H9 (cell line): Measurements from ENCODE around the gene VPS29. TPM values are rescaled to one million over a fixed set of nuclear protein-coding genes. Genes with fewer than 3 reads are reported as not detected.

Experiments
- DNase-seq: peaks from one replicate; pipeline ENCODE4 v3.0.0-alpha.2; 2017
- H2AFZ ChIP-seq: one replicate; pipeline ENCODE4 v1.6.1; 2013; ENCODE audit warnings: mild to moderate bottlenecking, low read length, control low read depth, moderate library complexity
- H2AK5ac ChIP-seq: 2 replicates; pipeline ENCODE4 v1.6.1; 2013; ENCODE audit warnings: low read length, control low read depth, mixed read lengths; ENCODE audit not compliant: insufficient read length
- H2BK120ac ChIP-seq: one replicate; pipeline ENCODE4 v1.6.1; 2013; ENCODE audit warnings: low read depth, mild to moderate bottlenecking, low read length, control low read depth, inconsistent platforms; ENCODE audit not compliant: poor library complexity, severe bottlenecking
- H2BK12ac ChIP-seq: 2 replicates; pipeline ENCODE4 v1.6.1; 2013; ENCODE audit warnings: low read length, control low read depth, mixed read lengths, low read depth; ENCODE audit not compliant: insufficient read length
- H2BK15ac ChIP-seq: 2 replicates; pipeline ENCODE4 v1.6.1; 2013; ENCODE audit warnings: low read depth, low read length, control low read depth
- H2BK20ac ChIP-seq: one replicate; pipeline ENCODE4 v1.6.1; 2013; ENCODE audit warnings: low read depth, mild to moderate bottlenecking, low read length, control low read depth, inconsistent platforms; ENCODE audit not compliant: poor library complexity, severe bottlenecking
- H2BK5ac ChIP-seq: 2 replicates; pipeline ENCODE4 v1.6.1; 2013; ENCODE audit warnings: low read length, control low read depth, mixed read lengths; ENCODE audit not compliant: insufficient read length
- H3K14ac ChIP-seq: 2 replicates; pipeline ENCODE4 v1.6.1; 2013; ENCODE audit warnings: low read length, control low read depth; ENCODE audit not compliant: insufficient read depth
- H3K18ac ChIP-seq: 2 replicates; pipeline ENCODE4 v1.6.1; 2013; ENCODE audit warnings: low read depth, mild to moderate bottlenecking, mixed read lengths, low read length, control low read depth; ENCODE audit not compliant: insufficient read length
- H3K23ac ChIP-seq: 2 replicates; pipeline ENCODE4 v1.6.1; 2013; ENCODE audit warnings: low read length, control low read depth, mixed read lengths, low read depth; ENCODE audit not compliant: insufficient read length
- H3K23me2 ChIP-seq: 2 replicates; pipeline ENCODE4 v1.6.1; 2013; ENCODE audit warnings: low read depth, mild to moderate bottlenecking, mixed read lengths, low read length, control low read depth; ENCODE audit not compliant: insufficient read length, poor library complexity, severe bottlenecking
- H3K27ac ChIP-seq: 2 replicates; pipeline ENCODE4 v1.5.1; 2013; ENCODE audit warnings: low read length, control low read depth, mixed read lengths, low read depth; ENCODE audit not compliant: insufficient read length
- H3K27me3 ChIP-seq: 2 replicates; pipeline ENCODE4 v1.6.1; 2013; ENCODE audit warnings: low read length, control low read depth, inconsistent platforms; ENCODE audit not compliant: insufficient read depth
- H3K4ac ChIP-seq: 2 replicates; pipeline ENCODE4 v1.6.1; 2013; ENCODE audit warnings: low read depth, mild to moderate bottlenecking, control low read depth, inconsistent platforms, low read length, moderate library complexity
- H3K4me1 ChIP-seq: 2 replicates; pipeline ENCODE4 v1.6.1; 2013; ENCODE audit warnings: low read length, control low read depth, inconsistent platforms; ENCODE audit not compliant: insufficient read depth
- H3K4me2 ChIP-seq: 2 replicates; pipeline ENCODE4 v1.6.1; 2013; ENCODE audit warnings: low read length, control low read depth, mixed read lengths; ENCODE audit not compliant: insufficient read length, insufficient read depth
- H3K56ac ChIP-seq: 2 replicates; pipeline ENCODE4 v1.6.1; 2013; ENCODE audit warnings: low read depth, mild to moderate bottlenecking, mixed read lengths, low read length, control low read depth; ENCODE audit not compliant: insufficient read length
- H3K79me1 ChIP-seq: 2 replicates; pipeline ENCODE4 v1.6.1; 2013; ENCODE audit warnings: low read depth, mild to moderate bottlenecking, moderate library complexity, low read length, control low read depth, inconsistent platforms; ENCODE audit not compliant: insufficient read depth, poor library complexity, severe bottlenecking
- H3K79me2 ChIP-seq: 2 replicates; pipeline ENCODE4 v1.6.1; 2013; ENCODE audit warnings: low read length, control low read depth, inconsistent platforms; ENCODE audit not compliant: insufficient read depth
- H3K9ac ChIP-seq: 2 replicates; pipeline ENCODE4 v1.6.1; 2013; ENCODE audit warnings: low read length, control low read depth, mixed read lengths; ENCODE audit not compliant: insufficient read length; ENCODE audit errors: extremely low read depth
- H3K9me3 ChIP-seq: one replicate; pipeline ENCODE4 v1.6.1; 2013; ENCODE audit warnings: low read depth, low read length, inconsistent platforms; ENCODE audit not compliant: control insufficient read depth
- H3T11ph ChIP-seq: one replicate; pipeline ENCODE4 v1.6.1; 2013; ENCODE audit warnings: mild to moderate bottlenecking, low read length, control low read depth, inconsistent platforms
- H4K20me1 ChIP-seq: one replicate; pipeline ENCODE4 v1.6.1; 2013; ENCODE audit not compliant: control insufficient read depth, insufficient read length, insufficient read depth
- H4K5ac ChIP-seq: 2 replicates; pipeline ENCODE4 v1.6.1; 2013; ENCODE audit warnings: low read depth, mild to moderate bottlenecking, mixed read lengths, low read length, control low read depth; ENCODE audit not compliant: insufficient read length
- H4K8ac ChIP-seq: replicated peaks from 2 replicates; pipeline ENCODE4 v1.6.1; 2013; ENCODE audit warnings: low read length, control low read depth, mixed read lengths, low read depth; ENCODE audit not compliant: insufficient read length
- H4K91ac ChIP-seq: 2 replicates; pipeline ENCODE4 v1.6.1; 2013; ENCODE audit warnings: low read depth, mild to moderate bottlenecking, moderate library complexity, mixed read lengths, low read length, control low read depth; ENCODE audit not compliant: insufficient read length
- H3K27ac Mint-ChIP-seq, 3 experiments: 2 replicates in 2 of 3; 3 replicates in 1 of 3; pipeline ENCODE4 v1.8.0; 2020 to 2021; ENCODE audit warnings: mixed read lengths in 3 of 3, mild to moderate bottlenecking in 1 of 3, moderate library complexity in 1 of 3
- H3K27me3 Mint-ChIP-seq: 2 replicates; pipeline ENCODE4 v1.8.0; 2021; ENCODE audit warnings: low read depth, mild to moderate bottlenecking, moderate library complexity, mixed read lengths
- H3K36me3 Mint-ChIP-seq, 3 experiments: 2 replicates in 2 of 3; 3 replicates in 1 of 3; pipeline ENCODE4 v1.8.0; 2020 to 2021; ENCODE audit warnings: low read depth in 3 of 3, mixed read lengths in 3 of 3; ENCODE audit not compliant: insufficient read depth in 1 of 3
- H3K4me1 Mint-ChIP-seq, 2 experiments: 2 replicates each; pipeline ENCODE4 v1.8.0; 2020; ENCODE audit warnings: mixed read lengths in 2 of 2
- H3K4me3 Mint-ChIP-seq, 2 experiments: 2 replicates in 1 of 2; 3 replicates in 1 of 2; pipeline ENCODE4 v1.8.0; 2020 to 2021; ENCODE audit warnings: mild to moderate bottlenecking in 2 of 2, mixed read lengths in 2 of 2, moderate library complexity in 1 of 2
- H3K9me3 Mint-ChIP-seq, 2 experiments: 2 replicates in 1 of 2; 3 replicates in 1 of 2; pipeline ENCODE4 v1.8.0; 2020; ENCODE audit warnings: mild to moderate bottlenecking in 2 of 2, mixed read lengths in 2 of 2, moderate library complexity in 1 of 2
- WGBS: extraction: QIAGEN DNeasy Blood & Tissue Kit; methylation state at CpG from one replicate; pipeline ENCODE4 v1.1.7; 2013; ENCODE audit warnings: missing lambda C conversion rate, low lambda C conversion rate, mixed read lengths; ENCODE audit not compliant: insufficient read length; ENCODE audit errors: extremely low coverage; 5-methylcytosine and 5-hydroxymethylcytosine counted together
- total RNA-seq: library from RNA; stranded (reverse); gene quantifications from 2 replicates; pipeline ENCODE4 v1.2.1, GENCODE V29; 2021
- TF ChIP-seq, protein P1 (sequence below): fragments of 200-600 bp; sonication (generic); conservative IDR thresholded peaks from 3 replicates; pipeline ENCODE4 v1.8.0; 2021; ENCODE audit warnings: antibody characterized with exemption, mild to moderate bottlenecking

Gene VPS29
- total RNA-seq, 1 experiment from 2014 or later, result 81.5 TPM

DNA sequence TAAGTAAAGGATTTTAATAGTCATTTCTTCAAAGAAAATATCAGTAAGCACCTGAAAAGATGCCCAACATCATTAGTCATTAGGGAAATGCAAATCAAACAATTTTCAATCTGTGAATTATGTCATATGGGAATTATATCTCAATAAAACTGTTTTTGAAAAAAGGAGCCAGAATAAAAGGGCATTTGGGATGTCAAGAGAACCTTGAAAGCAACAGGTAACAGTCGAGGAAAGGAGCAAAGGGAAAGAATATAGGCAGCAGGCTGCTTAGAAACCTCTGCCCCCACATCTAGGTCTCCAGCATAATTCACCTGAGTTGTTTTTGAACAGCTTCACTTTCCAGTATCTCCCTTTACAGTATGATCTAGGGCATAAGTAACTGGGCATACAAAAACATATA is 12.5 kb upstream of the VPS29 start:
- no peak overlapping the region for H3K4ac ChIP-seq
- Mint-ChIP-seq H3K9me3 (no peaks in the 10 kb centered on the region), H3K36me3 (no peaks in the 10 kb centered on the region), H3K27me3 (peaks cover 3% of the 10 kb centered on the region), H3K4me3 (no peak overlapping the region), H3K27ac (no peak overlapping the region), H3K4me1 (no peaks in the 10 kb centered on the region)
- H3K4me2 ChIP-seq, result no peak overlapping the region
- no peak overlapping the region for H3K23ac ChIP-seq
- H2BK20ac ChIP-seq, result no peak overlapping the region
- H3K56ac ChIP-seq, result no peak overlapping the region
- H3K14ac ChIP-seq, result no peak overlapping the region
- no peak overlapping the region for H2BK120ac ChIP-seq
- H3K27me3 ChIP-seq, result no peaks in the 10 kb centered on the region
- no peak overlapping the region for H3K27ac ChIP-seq
- H3T11ph ChIP-seq, result no peak overlapping the region
- H4K91ac ChIP-seq, result no peak overlapping the region
- H3K23me2 ChIP-seq, result no peaks in the 10 kb centered on the region
- WGBS, result no CpG with 5 or more reads among the region's 1 CpG
- no peak overlapping the region for H2BK15ac ChIP-seq
- H2BK12ac ChIP-seq, result no peak overlapping the region
- no peak overlapping the region for H4K8ac ChIP-seq
- no peaks in the 10 kb centered on the region for H3K4me1 ChIP-seq
- no peaks in the 10 kb centered on the region for H4K20me1 ChIP-seq
- H3K9ac ChIP-seq, result no peak overlapping the region
- H2BK5ac ChIP-seq, result no peak overlapping the region
- no peaks in the 10 kb centered on the region for H3K79me2 ChIP-seq
- no peak for DNase-seq
- TF ChIP-seq, protein P1, sequence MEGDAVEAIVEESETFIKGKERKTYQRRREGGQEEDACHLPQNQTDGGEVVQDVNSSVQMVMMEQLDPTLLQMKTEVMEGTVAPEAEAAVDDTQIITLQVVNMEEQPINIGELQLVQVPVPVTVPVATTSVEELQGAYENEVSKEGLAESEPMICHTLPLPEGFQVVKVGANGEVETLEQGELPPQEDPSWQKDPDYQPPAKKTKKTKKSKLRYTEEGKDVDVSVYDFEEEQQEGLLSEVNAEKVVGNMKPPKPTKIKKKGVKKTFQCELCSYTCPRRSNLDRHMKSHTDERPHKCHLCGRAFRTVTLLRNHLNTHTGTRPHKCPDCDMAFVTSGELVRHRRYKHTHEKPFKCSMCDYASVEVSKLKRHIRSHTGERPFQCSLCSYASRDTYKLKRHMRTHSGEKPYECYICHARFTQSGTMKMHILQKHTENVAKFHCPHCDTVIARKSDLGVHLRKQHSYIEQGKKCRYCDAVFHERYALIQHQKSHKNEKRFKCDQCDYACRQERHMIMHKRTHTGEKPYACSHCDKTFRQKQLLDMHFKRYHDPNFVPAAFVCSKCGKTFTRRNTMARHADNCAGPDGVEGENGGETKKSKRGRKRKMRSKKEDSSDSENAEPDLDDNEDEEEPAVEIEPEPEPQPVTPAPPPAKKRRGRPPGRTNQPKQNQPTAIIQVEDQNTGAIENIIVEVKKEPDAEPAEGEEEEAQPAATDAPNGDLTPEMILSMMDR, result no peak
- no peak overlapping the region for H2AFZ ChIP-seq
- H3K79me1 ChIP-seq, result no peaks in the 10 kb centered on the region
- H3K9me3 ChIP-seq, result no peaks in the 10 kb centered on the region
- no peak overlapping the region for H3K18ac ChIP-seq
- no peak overlapping the region for H2AK5ac ChIP-seq
- no peak overlapping the region for H4K5ac ChIP-seq
